Natural killer cell (primary cell): ENCODE data around the gene FEM1B. TPM values are rescaled to one million over a fixed set of nuclear protein-coding genes. Genes with fewer than 3 reads are reported as not detected.

Source experiments
- ATAC-seq, 3 donors: fragments of 150-1000 bp in 2 of 3; fragments of 200-7000 bp in 1 of 3; cut with Tn5 transposase; 1 replicate in 1 of 3; 2 replicates in 2 of 3; pipeline ENCODE4 v1.10.0; 2021; ENCODE audit warnings: mild to moderate bottlenecking in 2 of 3, moderate library complexity in 2 of 3
- DNase-seq, 2 donors: peaks; one replicate each; pipeline versions ENCODE4 v3.0.0 to v3.0.0-alpha.2; 2013 to 2021; ENCODE audit warnings: mixed read lengths in 1 of 2
- H3K27ac ChIP-seq: one replicate; pipeline ENCODE4 v1.5.1; 2013; ENCODE audit warnings: mild to moderate bottlenecking, low read length
- H3K27me3 ChIP-seq: one replicate; pipeline ENCODE4 v1.6.1; 2013; ENCODE audit warnings: low read length; ENCODE audit not compliant: control insufficient read depth, insufficient read depth
- H3K36me3 ChIP-seq: one replicate; pipeline ENCODE4 v1.6.1; 2013; ENCODE audit warnings: low read length; ENCODE audit not compliant: control insufficient read depth, insufficient read depth
- H3K4me1 ChIP-seq: one replicate; pipeline ENCODE4 v1.6.1; 2013; ENCODE audit warnings: low read length; ENCODE audit not compliant: control insufficient read depth, insufficient read depth
- H3K4me3 ChIP-seq: one replicate; pipeline ENCODE4 v1.5.1; 2013; ENCODE audit warnings: low read length
- H3K9me3 ChIP-seq: one replicate; pipeline ENCODE4 v1.6.1; 2013; ENCODE audit warnings: low read length; ENCODE audit not compliant: control insufficient read depth, insufficient read depth
- H3K27ac Mint-ChIP-seq, 2 donors: one replicate each; pipeline ENCODE4 v1.8.0; 2022; ENCODE audit warnings: mild to moderate bottlenecking in 2 of 2, mixed read lengths in 2 of 2, moderate library complexity in 1 of 2
- H3K27me3 Mint-ChIP-seq, 2 donors: one replicate each; pipeline ENCODE4 v1.8.0; 2022; ENCODE audit warnings: low read depth in 2 of 2, mixed read lengths in 2 of 2
- H3K36me3 Mint-ChIP-seq: one replicate; pipeline ENCODE4 v1.8.0; 2022; ENCODE audit warnings: mixed read lengths
- H3K4me1 Mint-ChIP-seq, 2 donors: one replicate each; pipeline ENCODE4 v1.8.0; 2022; ENCODE audit warnings: mixed read lengths in 2 of 2
- H3K4me3 Mint-ChIP-seq: one replicate; pipeline ENCODE4 v1.8.0; 2022; ENCODE audit warnings: mild to moderate bottlenecking, moderate library complexity, mixed read lengths
- H3K9me3 Mint-ChIP-seq, 2 donors: one replicate each; pipeline ENCODE4 v1.8.0; 2022; ENCODE audit warnings: mixed read lengths in 2 of 2
- WGBS: methylation state at CpG from one replicate; pipeline ENCODE4 v1.1.7; 2013; ENCODE audit warnings: missing lambda C conversion rate; ENCODE audit not compliant: insufficient coverage; 5-methylcytosine and 5-hydroxymethylcytosine counted together
- intact Hi-C: fragments of 100-400 bp; cut with micrococcal nuclease; formaldehyde crosslinking; loops from one replicate; pipeline ENCODE4 v1.14.2; 2022
- total RNA-seq, 4 donors: library from RNA; stranded (reverse); fragments of 120-200 nt in 1 of 4; gene quantifications; one replicate each; pipeline versions ENCODE4 v1.2.3 to v1.2.4, GENCODE V29; 2013 to 2022
- TF ChIP-seq, protein P1 (sequence below): fragments of 200-600 bp; IDR thresholded peaks from one replicate; pipeline ENCODE4 v1.8.0; 2022; ENCODE audit warnings: antibody characterized with exemption

The FEM1B gene
- total RNA-seq, 3 donors from 2014 or later (not counting 1 experiment from before 2014, with no cell fraction given): 57.4 to 73.5 (median 67.9) TPM

DNA sequence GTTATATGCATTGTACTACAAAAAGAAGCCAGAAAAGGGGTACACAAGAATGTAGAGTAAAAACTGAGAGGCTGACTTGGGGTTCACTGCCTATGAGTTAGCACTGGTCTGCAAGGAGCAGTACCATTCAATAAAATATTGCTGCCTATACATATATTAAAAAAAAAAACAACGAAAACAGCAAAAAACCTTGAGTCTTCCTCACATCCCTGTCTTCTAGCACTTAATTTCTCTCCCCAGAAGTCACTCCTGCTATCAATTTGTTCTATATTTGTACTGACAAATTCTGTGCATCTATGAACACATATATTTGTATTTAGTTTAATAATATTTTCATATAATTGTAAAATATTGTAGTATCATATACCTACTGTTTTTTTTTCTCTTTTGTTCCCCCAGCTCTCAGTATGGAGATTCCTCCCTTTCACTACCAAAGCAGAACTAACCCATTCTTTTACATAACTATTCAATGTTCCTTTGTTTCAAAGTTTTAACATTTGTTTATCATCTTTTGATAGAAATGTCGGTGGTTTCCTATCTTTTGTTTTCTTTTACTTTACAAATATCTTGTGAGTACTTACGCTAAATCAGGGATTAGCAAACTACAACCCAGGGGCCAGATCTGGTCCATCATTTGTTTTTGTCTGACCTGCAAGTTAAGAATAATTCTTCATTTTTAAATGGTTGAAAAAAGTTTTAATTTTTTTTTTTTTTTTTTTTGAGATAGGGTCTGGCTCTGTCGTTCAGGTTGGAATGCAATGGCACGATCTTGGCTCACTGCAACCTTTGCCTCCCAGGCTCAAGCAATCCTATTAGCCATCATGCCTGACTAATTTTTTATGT lies 14.8 kb upstream of the FEM1B start:
- Histone ChIP-seq H3K27ac (no peak overlapping the region), H3K4me1 (no peaks in the 10 kb centered on the region), H3K4me3 (no peak overlapping the region), H3K36me3 (no peaks in the 10 kb centered on the region), H3K27me3 (peaks cover 6% of the 10 kb centered on the region), H3K9me3 (no peaks in the 10 kb centered on the region)
- Mint-ChIP-seq H3K4me3 (no peak overlapping the region), H3K4me1 (no peaks in the 10 kb centered on the region), H3K27me3 (peaks cover 24 to 28% of the 10 kb centered on the region in 2 donors), H3K9me3 (no peaks in the 10 kb centered on the region), H3K36me3 (no peaks in the 10 kb centered on the region), H3K27ac (no peak overlapping the region)
- WGBS: 94% methylated on average over 5 of the region's 5 CpGs
- DNase-seq: no peak
- TF ChIP-seq, protein P1, sequence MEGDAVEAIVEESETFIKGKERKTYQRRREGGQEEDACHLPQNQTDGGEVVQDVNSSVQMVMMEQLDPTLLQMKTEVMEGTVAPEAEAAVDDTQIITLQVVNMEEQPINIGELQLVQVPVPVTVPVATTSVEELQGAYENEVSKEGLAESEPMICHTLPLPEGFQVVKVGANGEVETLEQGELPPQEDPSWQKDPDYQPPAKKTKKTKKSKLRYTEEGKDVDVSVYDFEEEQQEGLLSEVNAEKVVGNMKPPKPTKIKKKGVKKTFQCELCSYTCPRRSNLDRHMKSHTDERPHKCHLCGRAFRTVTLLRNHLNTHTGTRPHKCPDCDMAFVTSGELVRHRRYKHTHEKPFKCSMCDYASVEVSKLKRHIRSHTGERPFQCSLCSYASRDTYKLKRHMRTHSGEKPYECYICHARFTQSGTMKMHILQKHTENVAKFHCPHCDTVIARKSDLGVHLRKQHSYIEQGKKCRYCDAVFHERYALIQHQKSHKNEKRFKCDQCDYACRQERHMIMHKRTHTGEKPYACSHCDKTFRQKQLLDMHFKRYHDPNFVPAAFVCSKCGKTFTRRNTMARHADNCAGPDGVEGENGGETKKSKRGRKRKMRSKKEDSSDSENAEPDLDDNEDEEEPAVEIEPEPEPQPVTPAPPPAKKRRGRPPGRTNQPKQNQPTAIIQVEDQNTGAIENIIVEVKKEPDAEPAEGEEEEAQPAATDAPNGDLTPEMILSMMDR: no peak
- ATAC-seq: no peak
- intact Hi-C loops: no loop called here

DNA sequence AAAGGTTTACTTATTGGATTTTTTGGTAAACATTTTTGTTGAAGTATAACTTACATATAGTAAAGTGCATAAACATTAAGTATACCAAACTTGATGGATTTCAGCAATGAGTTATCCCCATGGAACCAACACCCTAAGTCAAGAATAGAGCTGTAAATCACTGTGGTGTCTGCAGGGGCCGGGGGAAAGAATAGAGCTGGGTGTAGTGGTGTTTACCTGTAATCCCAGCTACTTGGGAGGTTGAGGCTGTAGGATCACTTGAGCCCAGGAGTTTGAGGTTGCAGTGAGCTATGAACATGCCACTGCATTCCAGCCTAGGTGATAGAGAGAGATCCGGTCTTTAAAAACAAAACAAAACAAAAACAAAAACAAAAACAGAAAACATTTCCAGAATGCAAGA lies 13.3 kb upstream of the FEM1B start:
- H3K4me3 Mint-ChIP-seq: no peak overlapping the region
- peaks cover 12% of the 10 kb centered on the region for H3K27me3 ChIP-seq
- no peaks in the 10 kb centered on the region for H3K4me1 Mint-ChIP-seq
- no peaks in the 10 kb centered on the region for H3K4me1 ChIP-seq
- intact Hi-C loops: no loop called here
- no peak overlapping the region for H3K4me3 ChIP-seq
- H3K9me3 ChIP-seq: no peaks in the 10 kb centered on the region
- DNase-seq (no peak), ATAC-seq (no peak)
- no peaks in the 10 kb centered on the region for H3K36me3 ChIP-seq
- TF ChIP-seq, protein P1: no peak
- H3K27ac ChIP-seq: no peak overlapping the region
- peaks cover 31 to 36% of the 10 kb centered on the region in 2 donors for H3K27me3 Mint-ChIP-seq
- H3K27ac Mint-ChIP-seq: no peak overlapping the region
- no peaks in the 10 kb centered on the region for H3K36me3 Mint-ChIP-seq
- WGBS: 88% methylated on average over 2 of the region's 2 CpGs
- no peaks in the 10 kb centered on the region for H3K9me3 Mint-ChIP-seq

DNA sequence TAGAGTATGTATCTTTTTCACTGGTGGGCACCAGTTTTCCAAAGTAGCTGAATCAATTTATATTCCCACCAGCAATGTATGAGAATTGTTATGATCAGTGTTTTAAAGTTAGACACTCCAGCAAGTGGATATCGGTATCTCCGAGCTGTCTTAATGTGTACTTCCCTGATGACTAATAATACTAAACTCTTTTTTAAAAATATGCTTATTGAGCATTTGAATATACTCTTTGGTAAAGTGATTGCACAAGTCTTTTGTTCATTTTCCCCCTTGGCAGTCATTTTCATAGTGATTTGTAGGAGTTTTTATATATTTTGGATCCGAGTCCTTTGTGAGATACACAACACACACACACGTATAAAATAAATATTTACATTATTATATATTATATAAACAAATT lies 12.5 kb upstream of the FEM1B start:
- no CpG with 5 or more reads among the region's 4 CpGs for whole genome bisulfite sequencing
- Mint-ChIP-seq H3K4me1 (no peaks in the 10 kb centered on the region), H3K36me3 (no peaks in the 10 kb centered on the region), H3K27me3 (peaks cover 33 to 36% of the 10 kb centered on the region in 2 donors), H3K4me3 (no peak overlapping the region), H3K27ac (no peak overlapping the region), H3K9me3 (no peaks in the 10 kb centered on the region)
- no peak overlapping the region for H3K27ac ChIP-seq
- peaks cover 12% of the 10 kb centered on the region for H3K27me3 ChIP-seq
- H3K4me3 ChIP-seq: no peak overlapping the region
- H3K36me3 ChIP-seq: no peaks in the 10 kb centered on the region
- intact Hi-C loops: no loop called here
- ATAC-seq (no peak), DNase-seq (no peak)
- no peaks in the 10 kb centered on the region for H3K4me1 ChIP-seq
- TF ChIP-seq, protein P1: no peak
- no peaks in the 10 kb centered on the region for H3K9me3 ChIP-seq
